Panc1 (cell line): ENCODE results near the gene IRF2BP2. TPM values are rescaled to one million over a fixed set of nuclear protein-coding genes. Genes with fewer than 3 reads are reported as not detected.

Experiments
- ATAC-seq: fragments of 200-7000 bp; cut with Tn5 transposase; 2 replicates; pipeline ENCODE4 v1.9.1; 2020; ENCODE audit warnings: mild to moderate bottlenecking, moderate library complexity
- BruUV-seq: library from RNA; stranded (reverse); fragments of 400-500 nt; replicated peaks from 2 replicates; lab custom pipeline; 2021; lab: Mats Ljungman, UMichigan
- CTCF ChIA-PET: fragments of 300-600 bp; sonication (Branson Sonifier 250); formaldehyde crosslinking; loops from one replicate; lab custom pipeline; 2022; ENCODE audit warnings: antibody characterized with exemption; lab: Charles Lee
- POLR2A ChIA-PET: fragments of 300-600 bp; sonication (Branson Sonifier 250); formaldehyde crosslinking; loops from one replicate; lab custom pipeline; 2022; ENCODE audit warnings: antibody characterized with exemption; lab: Charles Lee
- DNase-seq: peaks from one replicate; pipeline ENCODE4 v3.0.0-alpha.2; 2010; ENCODE audit warnings: low read depth, low spot score
- H3K27ac ChIP-seq: 2 replicates; pipeline ENCODE4 v1.5.1; 2011; ENCODE audit warnings: mild to moderate bottlenecking, low read length, inconsistent platforms
- H3K27me3 ChIP-seq: fragments of 200-500 bp; sonication (Bioruptor generic); 2 replicates; pipeline ENCODE4 v1.6.0; 2014; ENCODE audit warnings: low read length, inconsistent platforms; ENCODE audit not compliant: control insufficient read depth, insufficient read depth
- H3K36me3 ChIP-seq: fragments of 200-500 bp; sonication (Bioruptor generic); 2 replicates; pipeline ENCODE4 v1.5.1; 2014; ENCODE audit warnings: inconsistent platforms, mild to moderate bottlenecking, low read length, moderate library complexity; ENCODE audit not compliant: control insufficient read depth, insufficient read depth
- H3K4me1 ChIP-seq: 2 replicates; pipeline ENCODE4 v1.5.1; 2011; ENCODE audit warnings: inconsistent platforms, mild to moderate bottlenecking, low read length, moderate library complexity; ENCODE audit not compliant: control insufficient read depth, insufficient read depth
- H3K4me3 ChIP-seq, 2 experiments: 2 replicates each; pipeline ENCODE4 v1.5.1; 2011 to 2012; ENCODE audit warnings: low read depth in 2 of 2, low read length in 2 of 2, mild to moderate bottlenecking in 2 of 2, inconsistent platforms in 1 of 2, moderate library complexity in 1 of 2
- H3K9me3 ChIP-seq: fragments of 200-500 bp; sonication (Bioruptor generic); 2 replicates; pipeline ENCODE4 v1.5.1; 2014; ENCODE audit warnings: low read depth, mild to moderate bottlenecking, inconsistent platforms, low read length, moderate library complexity; ENCODE audit not compliant: control insufficient read depth, insufficient read depth
- POLR2AphosphoS5 ChIP-seq: IDR thresholded peaks from 2 replicates; pipeline ENCODE4 v1.6.1; 2012; ENCODE audit warnings: mild to moderate bottlenecking, low read depth, low read length, moderate library complexity
- SIN3A ChIP-seq: IDR thresholded peaks from 2 replicates; pipeline ENCODE4 v1.6.1; 2012; ENCODE audit warnings: low read depth, mild to moderate bottlenecking, low read length, moderate library complexity, borderline replicate concordance; ENCODE audit not compliant: insufficient read depth
- TCF7L2 ChIP-seq: IDR thresholded peaks from 2 replicates; pipeline ENCODE4 v1.6.1; 2011; ENCODE audit warnings: mild to moderate bottlenecking, low read depth, low read length, inconsistent platforms
- in situ Hi-C: cut with HindIII; loops from 2 replicates; pipeline ENCODE4 v1.10.0; 2016; ENCODE audit warnings: low sequenced_read_pairs, low pct_unique_long_range_greater_than_20kb
- intact Hi-C: fragments of 100-400 bp; cut with micrococcal nuclease; formaldehyde crosslinking; loops from one replicate; pipeline ENCODE4 v1.10.0; 2022; ENCODE audit not compliant: unreplicated experiment
- total RNA-seq: library from RNA; stranded (reverse); gene quantifications from one replicate; pipeline ENCODE4 v1.2.1, GENCODE V29; 2021; ENCODE audit not compliant: unreplicated experiment
- TF ChIP-seq, protein P1 (sequence below): fragments of 450-650 bp; IDR thresholded peaks from 2 replicates; pipeline ENCODE4 v1.5.1; 2017; ENCODE audit warnings: mild to moderate bottlenecking
- TF ChIP-seq, protein P2 (sequence below), 2 experiments: IDR thresholded peaks; 2 replicates each; pipeline ENCODE4 v1.6.1; 2011 to 2012; ENCODE audit warnings: low read depth in 2 of 2, control low read depth in 1 of 2, low read length in 1 of 2, mild to moderate bottlenecking in 1 of 2, moderate library complexity in 1 of 2; ENCODE audit not compliant: insufficient read depth in 1 of 2

Gene IRF2BP2
- total RNA-seq, 1 experiment from 2014 or later: 187 TPM

GRCh38 chr1:234589854-234590620, 19.9 kb downstream of the IRF2BP2 start:
- Histone ChIP-seq H3K9me3 (peaks cover 4% of the 10 kb centered on the region; the same call in 1 of the 2 replicates), H3K27ac (peak overlapping the region; percentile 13; the same call in 1 of the 2 replicates), H3K4me3 (no peak overlapping the region), H3K27me3 (no peaks in the 10 kb centered on the region), H3K36me3 (no peaks in the 10 kb centered on the region), H3K4me1 (peaks cover 7% of the 10 kb centered on the region)
- TF ChIP-seq, protein P1, sequence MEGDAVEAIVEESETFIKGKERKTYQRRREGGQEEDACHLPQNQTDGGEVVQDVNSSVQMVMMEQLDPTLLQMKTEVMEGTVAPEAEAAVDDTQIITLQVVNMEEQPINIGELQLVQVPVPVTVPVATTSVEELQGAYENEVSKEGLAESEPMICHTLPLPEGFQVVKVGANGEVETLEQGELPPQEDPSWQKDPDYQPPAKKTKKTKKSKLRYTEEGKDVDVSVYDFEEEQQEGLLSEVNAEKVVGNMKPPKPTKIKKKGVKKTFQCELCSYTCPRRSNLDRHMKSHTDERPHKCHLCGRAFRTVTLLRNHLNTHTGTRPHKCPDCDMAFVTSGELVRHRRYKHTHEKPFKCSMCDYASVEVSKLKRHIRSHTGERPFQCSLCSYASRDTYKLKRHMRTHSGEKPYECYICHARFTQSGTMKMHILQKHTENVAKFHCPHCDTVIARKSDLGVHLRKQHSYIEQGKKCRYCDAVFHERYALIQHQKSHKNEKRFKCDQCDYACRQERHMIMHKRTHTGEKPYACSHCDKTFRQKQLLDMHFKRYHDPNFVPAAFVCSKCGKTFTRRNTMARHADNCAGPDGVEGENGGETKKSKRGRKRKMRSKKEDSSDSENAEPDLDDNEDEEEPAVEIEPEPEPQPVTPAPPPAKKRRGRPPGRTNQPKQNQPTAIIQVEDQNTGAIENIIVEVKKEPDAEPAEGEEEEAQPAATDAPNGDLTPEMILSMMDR: no peak
- TF ChIP-seq, protein P2, sequence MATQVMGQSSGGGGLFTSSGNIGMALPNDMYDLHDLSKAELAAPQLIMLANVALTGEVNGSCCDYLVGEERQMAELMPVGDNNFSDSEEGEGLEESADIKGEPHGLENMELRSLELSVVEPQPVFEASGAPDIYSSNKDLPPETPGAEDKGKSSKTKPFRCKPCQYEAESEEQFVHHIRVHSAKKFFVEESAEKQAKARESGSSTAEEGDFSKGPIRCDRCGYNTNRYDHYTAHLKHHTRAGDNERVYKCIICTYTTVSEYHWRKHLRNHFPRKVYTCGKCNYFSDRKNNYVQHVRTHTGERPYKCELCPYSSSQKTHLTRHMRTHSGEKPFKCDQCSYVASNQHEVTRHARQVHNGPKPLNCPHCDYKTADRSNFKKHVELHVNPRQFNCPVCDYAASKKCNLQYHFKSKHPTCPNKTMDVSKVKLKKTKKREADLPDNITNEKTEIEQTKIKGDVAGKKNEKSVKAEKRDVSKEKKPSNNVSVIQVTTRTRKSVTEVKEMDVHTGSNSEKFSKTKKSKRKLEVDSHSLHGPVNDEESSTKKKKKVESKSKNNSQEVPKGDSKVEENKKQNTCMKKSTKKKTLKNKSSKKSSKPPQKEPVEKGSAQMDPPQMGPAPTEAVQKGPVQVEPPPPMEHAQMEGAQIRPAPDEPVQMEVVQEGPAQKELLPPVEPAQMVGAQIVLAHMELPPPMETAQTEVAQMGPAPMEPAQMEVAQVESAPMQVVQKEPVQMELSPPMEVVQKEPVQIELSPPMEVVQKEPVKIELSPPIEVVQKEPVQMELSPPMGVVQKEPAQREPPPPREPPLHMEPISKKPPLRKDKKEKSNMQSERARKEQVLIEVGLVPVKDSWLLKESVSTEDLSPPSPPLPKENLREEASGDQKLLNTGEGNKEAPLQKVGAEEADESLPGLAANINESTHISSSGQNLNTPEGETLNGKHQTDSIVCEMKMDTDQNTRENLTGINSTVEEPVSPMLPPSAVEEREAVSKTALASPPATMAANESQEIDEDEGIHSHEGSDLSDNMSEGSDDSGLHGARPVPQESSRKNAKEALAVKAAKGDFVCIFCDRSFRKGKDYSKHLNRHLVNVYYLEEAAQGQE (IDR thresholded peaks at IDR 0.05; ENCODE audit: insufficient read depth in 1 of 2, low read depth in 2 of 2, low read length in 1 of 2): no peak
- TF ChIP-seq TCF7L2 (no peak), POLR2AphosphoS5 (no peak), SIN3A (no peak)
- ChIA-PET CTCF (no interaction called here), POLR2A (no interaction called here)
- DNase-seq (no peak), ATAC-seq (no peak)
- in situ Hi-C loops (no loop called here), intact Hi-C loops (no loop called here)
- BruUV-seq: no TSS peak

- Histone ChIP-seq H3K9me3 (no peaks in the 10 kb centered on the region), H3K4me3 (no peak overlapping the region), H3K27ac (peak overlapping the region; percentile 23; the same call in 1 of the 2 replicates), H3K27me3 (no peaks in the 10 kb centered on the region), H3K36me3 (no peaks in the 10 kb centered on the region), H3K4me1 (peaks cover 13% of the 10 kb centered on the region)
- intact Hi-C loops (no loop called here), in situ Hi-C loops (no loop called here)
- DNase-seq (no peak), ATAC-seq (peak; percentile 40; the same call in 1 of the 2 replicates)
- ChIA-PET POLR2A (no interaction called here), CTCF (no interaction called here)
- BruUV-seq: no TSS peak
- TF ChIP-seq, protein P2 (IDR thresholded peaks at IDR 0.05; ENCODE audit: insufficient read depth in 1 of 2, low read depth in 2 of 2, low read length in 1 of 2): no peak
- TF ChIP-seq TCF7L2 (no peak), SIN3A (no peak), POLR2AphosphoS5 (no peak)
- TF ChIP-seq, protein P1: no peak
Observed at GRCh38 chr1:234589064-234589800, 20.7 kb downstream of the IRF2BP2 start.
